BE2C (cell line): ENCODE data around the gene KIF21B.
"Not testable (repeated sequence)": the region's sequence is repeated elsewhere in the genome, so short reads cannot be mapped to it uniquely, and the experiment has no call there.

Experiments used
- DNase-seq: peaks from one replicate; pipeline ENCODE4 v3.0.0-alpha.2; 2020
- H3K27me3 ChIP-seq: fragments of 250-450 bp; sonication (Bioruptor Pico); 2 replicates; pipeline ENCODE4 v1.5.1; 2020; ENCODE audit warnings: mild to moderate bottlenecking
- H3K36me3 ChIP-seq: fragments of 250-450 bp; sonication (Bioruptor Pico); 2 replicates; pipeline ENCODE4 v1.5.1; 2020; ENCODE audit warnings: mild to moderate bottlenecking
- H3K4me1 ChIP-seq: fragments of 250-450 bp; sonication (Bioruptor Pico); 2 replicates; pipeline ENCODE4 v1.5.1; 2020
- H3K4me3 ChIP-seq: 2 replicates; pipeline ENCODE4 v1.5.1; 2011; ENCODE audit warnings: low read depth, low read length
- H3K9me3 ChIP-seq: fragments of 250-450 bp; sonication (Bioruptor Pico); 2 replicates; pipeline ENCODE4 v1.5.1; 2020
- CTCF ChIP-seq: IDR thresholded peaks from 2 replicates; pipeline ENCODE4 v1.5.1; 2012; ENCODE audit warnings: mild to moderate bottlenecking, low read depth, low read length

KIF21B gene

DNA sequence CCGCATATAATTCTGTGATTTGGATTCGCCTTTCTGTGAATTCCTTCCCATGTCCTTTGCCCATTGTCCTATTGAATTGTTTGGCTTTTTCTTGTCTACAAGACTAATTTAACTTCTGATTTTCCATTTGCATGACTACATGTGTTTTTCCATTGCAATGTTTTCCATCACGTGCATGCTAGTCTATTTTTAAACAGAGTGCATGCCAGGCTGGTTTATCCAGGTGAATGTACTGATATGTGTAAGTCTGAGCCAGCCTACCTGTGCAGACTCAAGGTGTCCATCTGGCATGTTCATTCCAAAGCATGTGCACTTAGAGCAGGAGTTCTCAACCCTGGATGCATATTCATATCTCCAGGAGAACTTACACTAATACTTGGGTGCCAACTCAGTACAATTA is 69.1 kb downstream of the KIF21B start:
- no peaks in the 10 kb centered on the region for H3K36me3 ChIP-seq
- no peak overlapping the region for H3K4me3 ChIP-seq
- no peaks in the 10 kb centered on the region for H3K9me3 ChIP-seq
- peaks cover 3% of the 10 kb centered on the region for H3K27me3 ChIP-seq
- TF ChIP-seq CTCF: no peak
- no peak for DNase-seq
- H3K4me1 ChIP-seq: no peaks in the 10 kb centered on the region

DNA sequence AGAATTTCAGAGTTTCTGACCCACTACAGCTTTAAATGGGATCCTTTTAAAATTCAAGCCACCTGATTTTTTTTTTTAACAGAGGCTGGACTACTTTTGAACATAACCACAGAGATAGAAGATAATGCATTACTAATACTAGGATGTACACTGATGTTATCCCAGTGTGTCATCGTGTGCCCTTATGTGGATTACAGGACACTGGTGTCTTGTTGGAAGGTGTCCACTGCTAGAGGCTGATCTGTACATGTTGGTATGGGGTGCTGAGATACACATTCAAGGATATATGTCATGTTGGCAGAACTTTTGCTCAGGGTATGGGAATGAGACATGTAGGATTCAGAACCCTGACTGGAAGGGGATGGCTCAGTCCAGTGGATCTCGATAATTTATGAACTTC is 72.5 kb downstream of the KIF21B start:
- H3K4me3 ChIP-seq: no peak overlapping the region
- TF ChIP-seq CTCF: no peak
- DNase-seq: no peak
- H3K36me3 ChIP-seq: no peaks in the 10 kb centered on the region
- H3K4me1 ChIP-seq: no peaks in the 10 kb centered on the region
- no peaks in the 10 kb centered on the region for H3K9me3 ChIP-seq
- peaks cover 3% of the 10 kb centered on the region for H3K27me3 ChIP-seq

DNA sequence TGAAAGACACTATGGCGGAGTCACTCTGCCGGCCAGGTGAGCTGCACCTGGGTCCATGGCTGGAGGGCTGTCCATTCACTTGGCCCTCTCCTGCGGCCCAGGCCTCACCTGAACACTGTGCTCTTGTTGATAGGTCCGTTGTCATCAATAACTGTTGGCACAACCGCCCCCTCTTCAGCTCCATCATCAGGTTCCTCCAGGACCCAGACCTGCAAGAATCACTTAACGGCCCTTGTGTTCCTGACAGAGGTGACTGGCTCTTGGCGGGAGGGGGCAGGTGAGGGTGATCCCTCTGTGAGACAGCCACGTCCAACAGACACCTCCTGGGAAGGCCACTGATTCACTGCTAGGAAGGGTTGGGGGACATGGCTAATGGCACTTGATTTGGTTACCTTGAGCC is 73.9 kb downstream of the KIF21B start:
- Histone ChIP-seq H3K27me3 (peaks cover 7% of the 10 kb centered on the region; the same call in 1 of the 2 replicates), H3K4me3 (no peak overlapping the region), H3K9me3 (no peaks in the 10 kb centered on the region), H3K36me3 (no peaks in the 10 kb centered on the region), H3K4me1 (no peaks in the 10 kb centered on the region)
- DNase-seq: no peak
- TF ChIP-seq CTCF: no peak

GRCh38 chr1:200947059-200947566 is 76.4 kb downstream of the KIF21B start:
- DNase-seq: no peak
- Histone ChIP-seq H3K4me1 (no peaks in the 10 kb centered on the region), H3K4me3 (no peak overlapping the region), H3K36me3 (no peaks in the 10 kb centered on the region), H3K27me3 (peaks cover 7% of the 10 kb centered on the region), H3K9me3 (no peaks in the 10 kb centered on the region)
- TF ChIP-seq CTCF: no peak

- H3K27me3 ChIP-seq: peaks cover 7% of the 10 kb centered on the region
- H3K9me3 ChIP-seq: no peaks in the 10 kb centered on the region
- no peak overlapping the region for H3K4me3 ChIP-seq
- TF ChIP-seq CTCF: no peak
- H3K4me1 ChIP-seq: no peaks in the 10 kb centered on the region
- no peak for DNase-seq
- H3K36me3 ChIP-seq: no peaks in the 10 kb centered on the region
Measured at GRCh38 chr1:200945111-200945510, 78.4 kb downstream of the KIF21B start.

DNA sequence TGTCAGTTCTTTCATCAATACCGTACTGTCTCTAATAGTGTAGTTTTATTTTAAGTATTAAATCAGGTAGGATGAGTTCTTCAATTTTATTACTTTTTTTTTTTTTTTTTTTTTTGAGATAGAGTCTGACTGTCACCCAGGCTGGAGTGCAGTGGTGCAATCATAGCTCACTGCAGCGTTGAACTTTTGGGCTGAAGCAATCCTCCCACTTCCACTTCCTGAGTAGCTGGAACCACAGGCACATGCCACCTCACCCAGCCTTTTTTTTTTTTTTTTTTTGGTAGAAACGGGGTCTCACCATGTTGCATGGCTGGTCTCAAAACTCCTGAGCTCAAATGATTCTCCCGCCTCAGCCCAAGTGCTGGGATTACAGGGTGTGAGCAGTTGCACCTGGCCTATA is 84.6 kb downstream of the KIF21B start:
- no peak for TF ChIP-seq CTCF
- DNase-seq: no peak
- no peaks in the 10 kb centered on the region for H3K4me1 ChIP-seq
- H3K27me3 ChIP-seq: peaks cover 3% of the 10 kb centered on the region
- H3K36me3 ChIP-seq: no peaks in the 10 kb centered on the region
- no peak overlapping the region for H3K4me3 ChIP-seq
- H3K9me3 ChIP-seq: no peaks in the 10 kb centered on the region

GRCh38 chr1:200935286-200935962 is 88.1 kb downstream of the KIF21B start:
- not testable (repeated sequence) for DNase-seq

More at GRCh38 chr1:200935286-200935962, 88.1 kb downstream of the KIF21B start:
- H3K27me3 ChIP-seq, H3K9me3 ChIP-seq, H3K4me1 ChIP-seq, H3K36me3 ChIP-seq, H3K4me3 ChIP-seq: not testable (repeated sequence)
